Activated CD8-positive, alpha-beta memory T cell treated with anti-CD3 and anti-CD28 coated beads for 4 hours (primary cell): Measurements from ENCODE around the gene SFXN4.
A peak's percentile ranks its signal among the peaks of the same experiment; 100 is the strongest.
"Not testable (repeated sequence)": the region's sequence is repeated elsewhere in the genome, so short reads cannot be mapped to it uniquely, and the experiment has no call there.

Source experiments
- DNase-seq, 2 donors: peaks; one replicate each; pipeline ENCODE4 v3.0.0-alpha.2; 2020; ENCODE audit warnings: low read depth in 2 of 2

SFXN4 gene

DNA sequence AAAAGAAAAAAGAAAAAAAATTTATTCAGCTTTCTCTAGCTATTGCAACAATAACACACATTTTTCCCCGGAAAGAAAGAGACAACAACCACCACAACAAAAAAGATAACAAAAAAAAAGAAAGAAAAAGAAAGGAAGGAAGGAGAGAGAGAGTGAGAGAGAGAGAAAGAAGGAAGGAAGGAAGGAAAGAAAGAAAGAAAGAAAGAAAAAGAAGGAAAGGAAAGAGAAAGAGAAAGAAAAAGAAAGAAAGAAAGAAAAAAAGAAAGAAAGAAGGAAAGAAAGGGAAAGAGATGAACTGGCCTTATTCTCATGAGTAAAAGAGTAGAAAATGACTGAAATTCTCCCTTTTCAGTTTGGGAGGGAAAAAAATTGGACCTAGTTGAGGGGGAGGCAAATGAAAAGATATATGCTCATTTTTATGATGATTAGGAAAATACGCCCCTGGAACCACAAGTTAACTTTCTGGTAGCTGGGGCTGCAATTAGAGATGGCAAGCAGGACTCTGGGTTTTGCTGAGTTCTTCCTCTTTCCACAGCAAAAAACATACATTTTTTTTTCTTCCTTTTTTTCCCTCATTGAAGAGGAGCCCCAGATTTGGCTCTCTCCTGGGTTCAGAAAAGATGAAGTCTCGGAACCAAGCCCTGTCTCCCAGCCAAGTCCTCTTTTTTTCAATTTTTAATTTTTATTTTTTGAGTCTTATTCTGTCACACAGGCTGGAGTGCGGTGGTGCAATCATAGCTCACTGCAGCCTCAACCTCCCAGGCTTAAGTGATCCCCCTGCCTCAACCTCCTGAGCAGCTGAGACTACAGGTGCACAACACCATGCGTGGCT, 25.7 kb upstream of the SFXN4 start:
- no peak for DNase-seq

DNA sequence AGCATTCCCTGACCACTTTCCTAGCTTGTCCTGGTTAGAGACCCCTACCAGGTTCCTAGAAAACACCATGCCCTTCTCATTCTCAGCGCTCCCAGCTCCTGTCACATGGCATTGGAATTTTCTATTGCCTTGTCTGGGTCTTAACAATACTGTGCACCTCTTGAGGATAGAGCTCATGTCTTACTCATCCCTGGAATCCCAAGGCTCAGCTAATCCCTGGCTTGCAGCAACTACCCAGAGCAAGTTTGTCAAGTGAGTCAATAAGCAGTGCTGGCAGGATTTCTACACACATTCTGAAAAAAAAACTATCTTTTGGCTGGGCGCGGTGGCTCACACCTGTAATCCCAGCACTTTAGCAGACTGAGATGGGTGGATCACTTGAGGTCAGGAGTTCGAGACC, 24.8 kb upstream of the SFXN4 start:
- no peak for DNase-seq

DNA sequence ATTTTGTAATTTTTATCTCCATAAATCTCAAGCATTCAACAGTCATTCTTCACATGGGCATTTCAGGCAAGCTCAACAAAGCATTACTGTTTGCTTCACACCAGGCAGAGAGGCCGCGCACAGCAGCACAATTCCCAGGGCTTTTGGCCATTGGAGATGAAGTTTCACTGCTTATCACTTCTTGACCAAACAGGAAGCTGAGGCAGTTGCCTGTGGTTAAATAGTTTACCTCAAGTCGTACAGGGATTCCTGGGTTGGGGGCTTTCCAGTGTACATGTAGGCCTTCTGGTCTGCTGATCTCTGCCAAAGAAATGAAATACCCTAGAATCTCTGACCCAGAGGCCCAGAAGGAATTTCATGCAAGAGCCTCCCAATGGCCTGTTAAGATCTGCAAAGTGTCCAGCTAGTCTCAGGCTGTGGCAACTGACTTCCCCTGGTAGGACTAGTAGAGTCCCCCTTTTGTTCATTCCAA, 24.3 kb upstream of the SFXN4 start:
- no peak for DNase-seq

DNA sequence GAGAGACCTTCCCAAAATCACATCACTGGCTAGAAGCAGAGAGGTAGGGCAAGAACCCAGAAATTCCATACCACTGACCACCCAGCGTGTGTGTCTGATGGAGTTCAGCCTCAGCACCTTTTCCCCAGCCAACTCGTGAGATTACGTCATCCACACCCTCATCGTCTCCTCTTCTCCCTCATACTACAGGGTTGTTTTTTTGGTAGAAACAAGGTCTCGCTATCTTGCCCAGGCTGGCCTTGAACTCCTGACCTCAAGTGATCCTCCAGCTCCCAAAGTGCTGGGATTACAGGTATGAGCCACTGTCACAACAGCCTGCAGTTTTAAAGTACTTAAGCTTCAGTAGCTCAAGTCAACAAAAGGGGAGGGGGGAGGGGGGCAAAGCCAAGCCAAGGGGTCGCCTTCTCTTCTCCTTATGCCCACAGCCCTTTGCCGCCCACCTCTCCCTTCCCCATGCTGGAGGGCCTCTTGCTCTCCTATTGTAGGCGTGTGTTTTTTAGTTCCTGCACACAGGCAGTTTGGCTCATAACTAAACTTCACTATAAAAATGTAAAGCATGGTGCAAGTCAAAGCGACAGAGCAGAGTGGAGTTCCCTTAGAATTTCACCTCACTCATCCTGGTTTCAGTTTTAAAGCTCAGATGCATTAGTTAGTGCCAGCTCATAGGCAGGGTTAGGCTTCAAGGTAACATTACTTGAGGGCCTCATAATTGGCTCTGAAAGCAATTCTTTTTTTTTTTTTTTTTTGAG, 18.3 kb upstream of the SFXN4 start:
- DNase-seq: no peak

DNA sequence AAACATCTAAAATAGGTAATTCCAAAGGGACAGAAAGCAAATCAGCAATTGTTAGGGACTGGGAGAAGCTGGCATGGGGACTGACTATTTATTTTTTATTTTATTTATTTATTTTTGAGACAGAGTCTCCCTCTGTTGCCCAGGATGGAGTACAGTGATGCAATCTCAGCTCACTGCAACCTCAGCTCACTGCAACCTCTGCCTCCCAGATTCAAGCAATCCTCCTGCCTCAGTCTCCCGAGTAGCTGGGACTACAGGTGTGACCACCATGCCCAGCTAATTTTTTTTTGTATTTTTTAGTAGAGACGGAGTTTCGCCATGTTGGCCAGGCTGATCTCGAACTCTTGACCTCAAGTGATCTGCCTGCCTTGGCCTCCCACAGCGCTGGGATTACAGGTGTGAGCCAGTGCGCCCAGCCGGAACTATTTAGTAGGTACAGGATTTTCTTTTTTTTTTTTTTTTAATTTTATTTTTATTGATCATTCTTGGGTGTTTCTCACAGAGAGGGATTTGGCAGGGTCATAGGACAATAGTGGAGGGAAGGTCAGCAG, 15.4 kb upstream of the SFXN4 start:
- not testable (repeated sequence) for DNase-seq

DNA sequence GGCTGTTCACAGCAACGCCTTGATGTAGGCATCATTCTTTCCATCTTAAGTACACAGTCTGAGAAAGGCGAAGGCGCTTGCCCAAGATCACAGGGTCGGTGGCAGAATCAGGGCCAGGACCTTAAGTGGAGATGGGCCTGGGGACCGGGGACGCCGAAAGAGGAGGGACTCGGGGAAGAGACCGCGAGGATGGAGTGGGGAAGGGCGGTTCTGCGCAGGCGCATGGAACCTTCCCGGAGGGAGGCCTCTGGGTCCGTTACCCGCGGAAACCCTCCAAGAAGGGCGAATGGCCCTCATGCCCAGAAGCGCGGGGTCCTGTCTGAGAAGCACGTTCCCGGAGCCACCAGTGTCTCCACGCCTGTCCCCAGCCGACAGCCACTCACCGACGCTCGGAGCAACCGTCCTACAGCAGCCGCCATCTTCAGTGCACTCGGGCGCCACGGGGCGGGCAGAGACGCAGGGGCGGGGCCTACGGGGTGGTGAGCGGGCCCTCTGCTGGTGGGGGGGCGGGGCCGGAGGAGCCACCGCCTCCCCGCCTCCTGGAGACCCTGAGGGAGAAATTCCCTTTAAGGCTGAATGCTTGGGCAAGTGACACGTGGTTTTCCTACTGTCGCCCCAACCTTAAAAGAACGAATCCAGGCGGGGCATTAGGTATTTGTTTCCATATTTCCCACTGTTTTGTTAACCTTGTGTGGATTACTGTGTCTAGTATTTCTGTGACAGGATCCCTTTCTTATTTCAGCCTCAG, 13.0 kb upstream of the SFXN4 start, which contains the start of gene PRDX3:
TSS of gene PRDX3 (minus strand) at position 441 of the 748 bp plus-strand sequence. CDS start at position 419, 22 bp downstream.
- DNase-seq: peak; percentile 86 to 89

DNA sequence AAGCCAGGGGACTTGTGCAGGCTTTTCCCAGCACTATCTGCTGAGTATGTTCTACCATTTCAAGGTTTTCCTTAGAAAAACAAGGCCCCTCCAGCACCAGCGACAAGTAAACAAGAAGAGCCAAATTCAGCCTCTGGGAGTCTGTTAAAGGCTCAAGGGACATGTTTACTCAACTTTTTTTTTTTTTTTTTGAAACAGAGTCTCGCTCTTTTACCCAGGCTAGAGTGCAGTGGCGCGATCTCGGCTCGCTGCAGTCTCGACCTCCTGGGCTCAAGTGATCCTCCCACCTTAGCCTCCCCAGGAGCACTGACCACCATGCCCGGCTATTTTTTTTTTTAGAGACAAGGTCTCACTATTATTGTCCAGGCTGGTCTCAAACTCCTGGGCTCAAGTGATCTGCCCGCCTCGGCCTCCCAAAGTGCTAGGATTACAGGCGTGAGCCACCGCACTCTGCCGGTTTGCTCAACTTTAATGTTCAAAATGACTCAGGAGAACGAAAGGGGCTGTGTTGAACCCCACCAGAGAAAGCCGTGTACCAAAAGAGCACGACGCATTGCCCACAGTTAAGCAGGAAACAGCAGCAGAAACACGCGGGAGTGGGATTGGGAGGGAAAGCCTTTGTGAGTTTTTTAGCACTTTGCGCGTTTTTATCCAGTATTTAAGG, 12.3 kb upstream of the SFXN4 start:
- no peak for DNase-seq

DNA sequence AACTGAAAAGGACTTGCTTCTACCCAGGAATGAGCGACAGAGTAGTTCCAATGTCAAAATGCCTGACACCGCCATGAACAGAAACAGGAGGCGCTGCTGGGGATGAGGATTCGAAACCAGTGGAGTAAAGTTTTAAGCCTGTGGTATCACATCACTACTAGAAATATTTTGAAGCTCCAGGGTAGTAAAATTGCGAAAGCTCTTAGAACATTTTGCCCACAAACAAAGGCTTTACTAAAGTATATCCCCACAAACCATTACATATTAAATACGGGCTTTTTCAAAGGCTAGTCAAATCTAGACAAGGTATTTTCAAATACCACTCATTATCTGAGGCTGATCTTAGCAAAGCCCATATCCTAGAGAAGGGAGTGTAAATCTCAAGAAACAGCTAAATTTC, 10.7 kb upstream of the SFXN4 start:
- DNase-seq: no peak

DNA sequence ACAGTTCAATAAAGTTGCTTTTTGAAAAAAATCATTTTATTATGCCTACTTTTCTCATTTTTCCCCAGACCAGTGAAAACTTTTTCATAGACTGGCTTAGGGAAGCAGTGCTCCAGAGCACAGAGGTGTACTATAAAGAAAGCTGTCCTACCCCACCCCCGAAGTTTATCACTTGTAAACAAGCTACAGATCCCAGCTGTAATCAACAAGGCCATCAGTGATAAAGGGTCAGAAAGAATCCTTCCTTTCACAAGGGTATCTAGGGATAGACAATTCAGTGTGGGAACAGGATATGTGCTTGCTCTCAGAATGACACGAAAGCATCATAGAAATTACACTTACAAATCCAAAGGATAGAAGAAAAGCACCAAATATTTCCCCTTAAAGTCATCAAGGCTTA, 8.6 kb upstream of the SFXN4 start:
- DNase-seq: no peak

DNA sequence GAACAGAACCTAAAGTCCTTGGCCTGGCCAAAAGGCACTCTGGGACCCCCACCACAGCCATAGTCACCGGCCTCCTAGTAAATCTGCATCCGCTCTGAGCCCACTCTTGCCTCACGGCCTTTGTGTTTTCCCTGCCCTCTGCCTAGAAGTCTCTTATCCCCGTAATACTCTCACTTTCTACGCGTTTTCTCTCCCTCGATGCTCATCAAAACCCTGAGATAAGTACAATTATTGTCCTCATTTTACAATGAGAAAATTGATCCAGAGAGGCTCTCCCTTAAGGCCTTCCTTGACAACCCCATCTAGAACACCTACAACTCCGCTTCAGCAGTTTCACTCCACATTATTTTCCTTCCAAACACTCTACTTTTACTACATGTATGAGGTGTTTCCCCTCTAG, 1.5 kb upstream of the SFXN4 start:
- no peak for DNase-seq

DNA sequence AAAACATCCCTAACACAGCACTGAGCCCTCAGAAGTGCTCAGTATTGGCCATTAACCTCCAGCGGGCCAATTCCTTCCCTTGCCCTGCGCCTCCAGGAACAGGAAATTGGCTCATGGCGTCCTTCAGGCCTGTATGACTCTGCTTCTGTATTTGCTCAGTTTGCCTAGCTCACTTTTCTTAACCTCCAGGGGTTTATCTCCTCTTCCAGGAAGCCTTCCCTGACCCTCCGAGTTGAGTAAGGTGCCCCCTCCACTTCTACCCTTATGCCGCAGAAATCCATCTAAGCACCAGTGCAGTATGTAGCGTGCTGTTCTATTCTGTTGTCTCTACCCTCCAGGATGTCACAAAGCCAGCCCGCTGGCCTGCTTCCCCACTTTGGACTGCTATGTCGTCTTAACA, 1.1 kb upstream of the SFXN4 start:
- no peak for DNase-seq

DNA sequence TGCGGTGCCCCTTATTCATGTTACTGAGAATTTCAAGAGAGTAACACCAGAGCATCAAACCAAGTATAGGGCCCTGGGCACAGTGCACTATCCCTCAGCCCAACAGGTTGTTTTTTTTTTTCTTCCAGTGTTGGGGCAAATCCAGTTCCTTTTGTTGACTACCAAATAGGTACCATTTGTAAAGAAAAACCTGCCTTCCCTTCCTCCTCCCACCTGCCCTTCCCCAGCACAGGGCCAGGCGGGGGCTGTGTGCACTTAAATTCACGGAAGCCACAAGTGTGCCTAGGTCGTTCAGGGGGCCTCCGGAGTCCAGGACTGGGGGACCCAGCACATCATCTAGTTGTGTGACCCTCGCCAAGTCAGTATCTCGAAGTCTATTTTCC, 595 bp upstream of the SFXN4 start:
- no peak for DNase-seq

DNA sequence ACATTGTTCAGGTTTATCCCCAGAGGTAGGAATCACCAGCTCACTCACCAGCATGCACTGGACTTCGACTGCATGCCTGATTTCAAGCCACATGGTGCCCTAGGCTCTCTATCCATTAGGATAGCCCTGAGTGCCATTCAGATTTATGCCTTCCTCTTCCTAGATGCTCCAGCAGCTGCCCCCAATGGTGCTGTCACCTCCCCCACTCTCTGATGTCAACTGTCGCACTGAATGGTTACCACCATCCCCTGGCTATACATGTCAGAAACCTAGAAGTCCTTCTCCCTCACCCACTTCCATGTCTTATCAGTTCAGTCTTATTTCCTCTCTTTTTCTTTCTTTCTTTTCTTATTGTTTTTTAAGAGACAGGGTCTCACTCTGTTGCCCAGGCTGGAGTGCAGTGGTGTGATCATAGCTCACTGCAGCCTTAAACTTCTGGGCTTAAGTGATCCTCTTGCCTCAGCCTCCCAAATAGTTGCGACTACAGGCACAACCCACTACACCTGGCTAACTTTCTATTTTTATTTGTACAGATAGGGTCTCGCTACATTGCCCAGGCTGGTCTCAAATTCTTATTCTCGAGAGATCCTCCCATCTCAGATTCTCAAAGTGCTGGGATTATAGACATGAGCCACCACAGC, 2.9 kb downstream of the SFXN4 start:
- DNase-seq: no peak

DNA sequence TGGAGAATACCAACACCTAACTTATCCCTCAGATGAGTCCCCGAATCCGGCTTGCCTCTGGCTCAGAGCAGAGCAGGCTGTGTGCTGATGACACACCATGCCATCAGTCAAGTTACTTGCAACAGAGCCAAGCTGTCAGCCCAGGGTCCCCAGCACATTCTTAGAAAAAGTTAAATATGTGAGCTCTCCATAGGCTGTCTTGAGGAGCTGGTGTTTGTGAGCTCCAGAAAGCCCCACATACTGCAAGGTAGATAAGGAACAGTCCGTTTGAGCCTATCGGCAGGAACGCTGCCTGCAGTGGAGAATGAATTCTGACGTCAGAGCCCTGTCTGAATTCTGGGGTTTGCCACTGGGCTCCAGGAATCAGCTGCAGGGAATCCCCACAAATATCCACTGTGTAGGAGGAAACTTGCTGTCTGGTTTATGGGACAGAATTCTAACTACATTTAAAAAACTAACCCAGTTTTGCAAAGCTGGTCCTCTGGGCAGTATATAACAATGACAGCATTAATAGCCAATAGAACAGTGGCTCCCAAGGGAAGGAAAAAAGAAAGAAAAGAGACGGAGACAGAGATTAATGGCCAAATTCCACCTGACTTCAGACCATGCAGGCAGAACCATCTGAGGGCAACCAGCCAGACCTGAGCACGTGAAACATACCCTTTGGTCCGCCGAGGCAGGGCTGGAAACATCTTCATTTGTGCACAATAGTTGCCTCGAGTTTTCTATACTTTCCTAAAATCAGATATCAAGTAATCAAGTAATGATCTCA, 3.6 kb downstream of the SFXN4 start:
- DNase-seq: no peak

DNA sequence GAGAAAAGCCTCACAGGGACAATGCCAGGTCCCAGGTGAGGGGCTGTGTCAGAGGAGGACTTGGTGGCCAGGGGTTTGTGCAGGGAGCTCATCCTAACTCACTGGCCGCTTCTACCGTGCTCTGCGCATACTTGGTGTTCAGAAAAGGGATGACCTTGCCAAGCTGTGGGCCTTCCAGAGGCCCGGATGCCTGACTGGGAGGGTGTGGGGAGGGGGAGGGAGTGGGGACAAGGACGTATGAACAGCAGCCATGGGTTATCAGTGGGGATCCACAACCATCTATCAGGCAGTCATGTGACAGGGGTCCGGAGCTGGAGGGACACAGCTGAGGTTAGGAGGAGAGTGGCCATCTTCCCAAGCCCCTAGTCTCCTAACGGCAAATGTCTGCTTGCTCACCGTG, 6.2 kb downstream of the SFXN4 start:
- no peak for DNase-seq

DNA sequence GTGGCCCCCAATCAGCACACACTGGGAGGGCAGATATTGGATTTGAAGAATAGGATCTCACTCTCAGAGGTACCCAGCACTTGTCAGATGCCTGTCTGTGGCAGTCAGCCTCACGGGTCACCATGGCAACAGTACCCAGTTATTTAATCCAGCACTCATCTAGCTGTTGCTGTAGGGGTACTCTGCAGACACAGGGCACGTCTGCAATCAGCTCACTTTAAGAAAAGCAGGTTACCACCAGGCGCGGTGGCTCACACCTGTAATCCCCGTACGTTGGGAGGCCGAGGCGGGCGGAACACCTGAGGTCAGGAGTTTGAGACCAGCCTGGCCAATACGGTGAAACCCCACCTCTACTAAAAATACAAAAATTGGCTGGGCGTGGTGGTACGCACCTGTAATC, 11.9 kb downstream of the SFXN4 start:
- no peak for DNase-seq

DNA sequence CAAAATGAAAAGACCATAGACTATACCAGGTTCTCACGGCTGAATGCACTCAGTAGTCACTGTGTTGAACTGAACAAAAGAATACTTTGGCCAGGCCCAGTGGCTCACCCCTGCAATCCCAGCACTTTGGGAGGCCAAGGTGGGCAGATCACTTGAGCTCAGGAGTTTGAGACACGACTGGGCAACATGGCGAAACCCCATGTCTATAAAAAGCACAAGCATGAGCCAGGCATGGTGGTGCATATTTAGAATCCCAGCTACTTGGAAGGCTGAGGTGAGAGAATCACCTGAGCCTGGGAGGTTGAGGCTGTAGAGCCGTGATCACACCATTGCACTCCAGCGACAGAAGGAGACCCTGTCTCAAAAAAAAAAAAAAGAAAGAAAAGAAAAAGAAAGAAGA, 12.5 kb downstream of the SFXN4 start:
- DNase-seq: no peak

DNA sequence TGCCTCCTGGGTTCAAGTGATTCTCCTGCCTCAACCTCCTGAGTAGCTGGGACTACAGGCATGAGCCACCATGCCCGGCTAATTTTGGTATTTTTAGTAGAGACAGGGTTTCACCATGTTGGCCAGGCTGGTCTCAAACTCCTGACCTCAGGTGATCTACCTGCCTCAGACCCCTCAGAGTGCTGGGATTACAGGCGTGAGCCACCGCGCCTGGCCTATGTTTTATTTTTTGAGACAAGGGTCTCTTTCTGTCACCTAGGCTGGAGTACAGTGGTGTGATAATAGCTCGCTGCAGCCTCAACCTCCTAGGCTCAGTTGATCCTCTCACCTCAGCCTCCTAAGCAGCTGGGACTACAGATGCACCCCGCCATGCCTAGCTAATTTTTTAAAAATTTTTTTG, 13.9 kb downstream of the SFXN4 start:
- not testable (repeated sequence) for DNase-seq

DNA sequence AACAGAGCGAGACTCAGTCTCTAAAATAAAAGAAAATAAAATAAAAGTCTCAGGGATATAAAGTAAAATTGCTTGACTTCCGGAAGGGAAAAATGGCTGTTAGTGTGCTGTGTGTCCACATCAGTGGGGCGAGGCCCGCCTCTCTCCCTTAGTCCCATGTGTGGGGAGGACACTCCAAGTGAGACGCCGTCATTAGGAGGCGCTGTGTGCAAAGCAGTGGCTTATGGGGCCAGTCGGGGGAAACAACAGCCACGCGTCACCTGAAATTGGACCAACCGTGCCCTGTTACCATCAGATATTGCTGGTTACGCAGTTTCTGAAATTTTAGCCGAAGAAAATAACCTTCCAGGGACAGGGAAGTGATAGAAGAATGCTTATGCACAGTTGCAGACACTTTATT, 15.8 kb downstream of the SFXN4 start:
- no peak for DNase-seq

DNA sequence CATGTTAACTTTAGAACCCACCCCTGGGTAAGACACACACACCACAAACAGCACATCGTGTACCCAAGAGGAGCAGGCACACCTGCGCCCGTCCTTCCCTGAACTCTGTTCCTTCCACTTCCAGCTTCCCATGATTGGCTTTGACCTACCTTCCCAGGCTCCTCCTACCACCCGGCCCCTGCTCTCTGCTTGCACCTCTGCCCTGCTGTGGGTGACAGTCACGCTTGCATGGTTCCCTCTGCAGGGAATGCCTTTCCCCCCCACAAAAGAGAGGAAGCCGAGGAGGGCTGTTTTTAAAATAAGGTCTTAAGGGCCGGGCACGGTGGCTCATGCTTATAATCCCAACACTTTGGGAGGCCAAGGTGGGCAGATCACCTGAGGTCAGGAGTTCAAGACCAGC, 16.4 kb downstream of the SFXN4 start:
- no peak for DNase-seq
